IgD-negative memory B cell (primary cell): ENCODE results near the gene ARL6IP4. TPM values are rescaled to one million over a fixed set of nuclear protein-coding genes. Genes with fewer than 3 reads are reported as not detected.

Experiments
- H3K27ac Mint-ChIP-seq, 3 donors: one replicate each; pipeline ENCODE4 v1.8.0; 2020 to 2022; ENCODE audit warnings: mild to moderate bottlenecking in 3 of 3, mixed read lengths in 3 of 3, moderate library complexity in 1 of 3
- H3K27me3 Mint-ChIP-seq: one replicate; pipeline ENCODE4 v1.8.0; 2021; ENCODE audit warnings: mixed read lengths
- H3K36me3 Mint-ChIP-seq: one replicate; pipeline ENCODE4 v1.8.0; 2020; ENCODE audit warnings: mild to moderate bottlenecking, mixed read lengths
- H3K4me1 Mint-ChIP-seq, 3 donors: one replicate each; pipeline ENCODE4 v1.8.0; 2020 to 2022; ENCODE audit warnings: mixed read lengths in 3 of 3, mild to moderate bottlenecking in 1 of 3
- H3K4me3 Mint-ChIP-seq, 4 donors: one replicate each; pipeline ENCODE4 v1.8.0; 2020 to 2022; ENCODE audit warnings: mild to moderate bottlenecking in 4 of 4, mixed read lengths in 4 of 4, moderate library complexity in 3 of 4
- H3K9me3 Mint-ChIP-seq, 3 donors: one replicate each; pipeline ENCODE4 v1.8.0; 2020 to 2021; ENCODE audit warnings: mixed read lengths in 3 of 3, mild to moderate bottlenecking in 1 of 3
- polyA plus RNA-seq: library from polyadenylated mRNA; unstranded; fragments of 300-500 nt; fragmentation: Illumina TruSeq; gene quantifications from one replicate; pipeline ENCODE4 v1.2.3, GENCODE V29; 2021

ARL6IP4 gene
- polyA plus RNA-seq, 1 donor from 2014 or later: 296 TPM

GRCh38 chr12:122997343-122998250 is 17.1 kb downstream of the ARL6IP4 start:
- Mint-ChIP-seq H3K9me3 (no peaks in the 10 kb centered on the region), H3K27me3 (peaks cover 4% of the 10 kb centered on the region), H3K27ac (no peak overlapping the region), H3K4me3 (no peak overlapping the region), H3K36me3 (peaks cover 2% of the 10 kb centered on the region), H3K4me1 (peaks cover 0 to 4% (median 3%) of the 10 kb centered on the region in 3 donors)

GRCh38 chr12:122998316-122998715 is 17.8 kb downstream of the ARL6IP4 start:
- Mint-ChIP-seq H3K27me3 (peaks cover 4% of the 10 kb centered on the region), H3K27ac (no peak overlapping the region), H3K4me1 (peaks cover 0 to 2% (median 2%) of the 10 kb centered on the region in 3 donors), H3K36me3 (peaks cover 2% of the 10 kb centered on the region), H3K9me3 (no peaks in the 10 kb centered on the region), H3K4me3 (no peak overlapping the region)

- no peak overlapping the region for H3K27ac Mint-ChIP-seq
- H3K36me3 Mint-ChIP-seq: peaks cover under 1% of the 10 kb centered on the region
- H3K27me3 Mint-ChIP-seq: peaks cover 3% of the 10 kb centered on the region
- H3K4me1 Mint-ChIP-seq: no peaks in the 10 kb centered on the region
- H3K4me3 Mint-ChIP-seq: no peak overlapping the region
- no peaks in the 10 kb centered on the region for H3K9me3 Mint-ChIP-seq
Measured at GRCh38 chr12:122999196-122999946, 18.9 kb downstream of the ARL6IP4 start.

GRCh38 chr12:122999986-123000420 is 19.5 kb downstream of the ARL6IP4 start:
- no peak overlapping the region for H3K27ac Mint-ChIP-seq
- H3K9me3 Mint-ChIP-seq: no peaks in the 10 kb centered on the region
- no peaks in the 10 kb centered on the region for H3K4me1 Mint-ChIP-seq
- peak overlapping the region in 1 of 4 donors; percentile 67 for H3K4me3 Mint-ChIP-seq
- H3K27me3 Mint-ChIP-seq: peaks cover 3% of the 10 kb centered on the region
- no peaks in the 10 kb centered on the region for H3K36me3 Mint-ChIP-seq

- H3K4me3 Mint-ChIP-seq: no peak overlapping the region
- no peak overlapping the region for H3K27ac Mint-ChIP-seq
- no peaks in the 10 kb centered on the region for H3K4me1 Mint-ChIP-seq
- no peaks in the 10 kb centered on the region for H3K36me3 Mint-ChIP-seq
- H3K27me3 Mint-ChIP-seq: peaks cover 3% of the 10 kb centered on the region
- no peaks in the 10 kb centered on the region for H3K9me3 Mint-ChIP-seq
Measured at GRCh38 chr12:123000578-123000977, 20.1 kb downstream of the ARL6IP4 start.

GRCh38 chr12:123001464-123001863 is 21.0 kb downstream of the ARL6IP4 start:
- Mint-ChIP-seq H3K27ac (no peak overlapping the region), H3K36me3 (no peaks in the 10 kb centered on the region), H3K4me1 (no peaks in the 10 kb centered on the region), H3K4me3 (no peak overlapping the region), H3K27me3 (peaks cover 3% of the 10 kb centered on the region), H3K9me3 (no peaks in the 10 kb centered on the region)

- Mint-ChIP-seq H3K4me3 (no peak overlapping the region), H3K27ac (no peak overlapping the region), H3K27me3 (peaks cover 4% of the 10 kb centered on the region), H3K36me3 (no peaks in the 10 kb centered on the region), H3K4me1 (no peaks in the 10 kb centered on the region), H3K9me3 (no peaks in the 10 kb centered on the region)
Measured at GRCh38 chr12:123003257-123003656, 22.8 kb downstream of the ARL6IP4 start.

GRCh38 chr12:123004287-123004686 is 23.8 kb downstream of the ARL6IP4 start:
- Mint-ChIP-seq H3K9me3 (no peaks in the 10 kb centered on the region), H3K36me3 (no peaks in the 10 kb centered on the region), H3K4me3 (no peak overlapping the region), H3K27ac (no peak overlapping the region), H3K27me3 (peaks cover 4% of the 10 kb centered on the region), H3K4me1 (no peaks in the 10 kb centered on the region)

- Mint-ChIP-seq H3K4me3 (peak overlapping the region in 1 of 4 donors; percentile 51), H3K36me3 (no peaks in the 10 kb centered on the region), H3K27me3 (peaks cover 4% of the 10 kb centered on the region), H3K27ac (no peak overlapping the region), H3K9me3 (no peaks in the 10 kb centered on the region), H3K4me1 (no peaks in the 10 kb centered on the region)
Measured at GRCh38 chr12:123005081-123005626, 24.7 kb downstream of the ARL6IP4 start.

- Mint-ChIP-seq H3K36me3 (peaks cover 1% of the 10 kb centered on the region), H3K27ac (peak overlapping the region in 1 of 3 donors; percentile 27), H3K9me3 (no peaks in the 10 kb centered on the region), H3K27me3 (peaks cover 1% of the 10 kb centered on the region), H3K4me3 (no peak overlapping the region), H3K4me1 (no peaks in the 10 kb centered on the region)
Measured at GRCh38 chr12:123006977-123007376, 26.5 kb downstream of the ARL6IP4 start.

- H3K27ac Mint-ChIP-seq: no peak overlapping the region
- H3K27me3 Mint-ChIP-seq: peaks cover 1% of the 10 kb centered on the region
- no peaks in the 10 kb centered on the region for H3K4me1 Mint-ChIP-seq
- H3K9me3 Mint-ChIP-seq: no peaks in the 10 kb centered on the region
- H3K4me3 Mint-ChIP-seq: no peak overlapping the region
- peaks cover 1% of the 10 kb centered on the region for H3K36me3 Mint-ChIP-seq
Measured at GRCh38 chr12:123010110-123010509, 29.6 kb downstream of the ARL6IP4 start.

GRCh38 chr12:123010681-123011080 is 30.2 kb downstream of the ARL6IP4 start:
- no peak overlapping the region for H3K4me3 Mint-ChIP-seq
- H3K9me3 Mint-ChIP-seq: no peaks in the 10 kb centered on the region

GRCh38 chr12:123011701-123012100 is 31.2 kb downstream of the ARL6IP4 start:
- Mint-ChIP-seq H3K36me3 (peaks cover 1% of the 10 kb centered on the region), H3K9me3 (no peaks in the 10 kb centered on the region), H3K4me3 (no peak overlapping the region), H3K27me3 (peaks cover 1% of the 10 kb centered on the region), H3K4me1 (peaks cover 0 to 2% (median 0%) of the 10 kb centered on the region in 3 donors), H3K27ac (no peak overlapping the region)

More at GRCh38 chr12:123010681-123011080, 30.2 kb downstream of the ARL6IP4 start:
- H3K36me3 Mint-ChIP-seq: peaks cover 1% of the 10 kb centered on the region
- H3K4me1 Mint-ChIP-seq: peaks cover 0 to 2% (median 0%) of the 10 kb centered on the region in 3 donors
- no peak overlapping the region for H3K27ac Mint-ChIP-seq
- peaks cover 1% of the 10 kb centered on the region for H3K27me3 Mint-ChIP-seq

- no peaks in the 10 kb centered on the region for H3K27me3 Mint-ChIP-seq
- H3K36me3 Mint-ChIP-seq: peaks cover 3% of the 10 kb centered on the region
- H3K27ac Mint-ChIP-seq: no peak overlapping the region
- H3K9me3 Mint-ChIP-seq: no peaks in the 10 kb centered on the region
- H3K4me1 Mint-ChIP-seq: peaks cover 0 to 2% (median 0%) of the 10 kb centered on the region in 3 donors
- no peak overlapping the region for H3K4me3 Mint-ChIP-seq
Measured at GRCh38 chr12:123013185-123014095, 33.0 kb downstream of the ARL6IP4 start.
